ENCODE data around the gene SEMA4C.

SEMA4C gene, protein sequence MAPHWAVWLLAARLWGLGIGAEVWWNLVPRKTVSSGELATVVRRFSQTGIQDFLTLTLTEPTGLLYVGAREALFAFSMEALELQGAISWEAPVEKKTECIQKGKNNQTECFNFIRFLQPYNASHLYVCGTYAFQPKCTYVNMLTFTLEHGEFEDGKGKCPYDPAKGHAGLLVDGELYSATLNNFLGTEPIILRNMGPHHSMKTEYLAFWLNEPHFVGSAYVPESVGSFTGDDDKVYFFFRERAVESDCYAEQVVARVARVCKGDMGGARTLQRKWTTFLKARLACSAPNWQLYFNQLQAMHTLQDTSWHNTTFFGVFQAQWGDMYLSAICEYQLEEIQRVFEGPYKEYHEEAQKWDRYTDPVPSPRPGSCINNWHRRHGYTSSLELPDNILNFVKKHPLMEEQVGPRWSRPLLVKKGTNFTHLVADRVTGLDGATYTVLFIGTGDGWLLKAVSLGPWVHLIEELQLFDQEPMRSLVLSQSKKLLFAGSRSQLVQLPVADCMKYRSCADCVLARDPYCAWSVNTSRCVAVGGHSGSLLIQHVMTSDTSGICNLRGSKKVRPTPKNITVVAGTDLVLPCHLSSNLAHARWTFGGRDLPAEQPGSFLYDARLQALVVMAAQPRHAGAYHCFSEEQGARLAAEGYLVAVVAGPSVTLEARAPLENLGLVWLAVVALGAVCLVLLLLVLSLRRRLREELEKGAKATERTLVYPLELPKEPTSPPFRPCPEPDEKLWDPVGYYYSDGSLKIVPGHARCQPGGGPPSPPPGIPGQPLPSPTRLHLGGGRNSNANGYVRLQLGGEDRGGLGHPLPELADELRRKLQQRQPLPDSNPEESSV

DNA sequence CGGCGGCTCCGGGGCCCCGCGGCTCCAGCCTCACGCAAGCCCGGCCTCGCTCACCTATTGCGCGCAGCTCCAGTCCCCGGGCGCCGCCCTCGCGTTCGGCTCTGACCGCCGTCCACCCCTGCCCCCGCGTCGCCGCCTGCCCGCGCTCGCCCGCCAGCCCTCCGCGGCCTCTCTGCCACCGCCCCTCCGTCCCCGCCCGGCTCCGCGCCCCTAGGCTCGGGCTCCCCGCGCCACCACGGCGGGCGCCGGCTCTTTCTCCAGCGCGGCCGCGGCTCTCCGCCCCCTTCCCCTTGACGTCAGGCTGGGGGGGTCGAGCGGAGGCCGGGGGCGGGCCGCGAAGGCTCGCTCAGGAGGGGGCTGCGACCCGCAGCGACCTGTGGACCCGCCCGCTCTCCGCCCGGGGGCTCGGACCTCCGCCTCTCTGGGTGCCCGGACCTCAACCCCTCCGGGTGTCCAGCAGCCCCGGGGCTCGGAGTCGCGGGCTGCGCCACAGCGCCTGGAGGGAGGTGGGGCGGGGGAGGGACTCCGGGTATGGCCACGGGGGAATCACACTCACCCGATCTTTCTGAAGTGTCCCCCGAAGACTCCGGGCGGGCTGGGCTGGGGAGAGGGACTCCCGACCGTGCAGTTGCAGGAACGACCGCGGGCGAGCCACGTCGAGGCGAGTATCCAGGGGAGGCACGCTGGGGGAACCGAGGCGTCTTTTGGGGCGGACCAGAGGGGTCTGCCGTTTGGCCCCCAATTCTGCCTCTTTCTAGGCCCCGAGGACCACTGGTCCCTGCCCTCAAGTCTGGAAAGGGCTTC, at the start of gene SEMA4C:
Gene SEMA4C, minus strand, starts transcription at position 259 of the 804 bp plus-strand sequence. CDS start 2,194 bp downstream, outside the sequence.
- DNase-seq, result no peak

DNA sequence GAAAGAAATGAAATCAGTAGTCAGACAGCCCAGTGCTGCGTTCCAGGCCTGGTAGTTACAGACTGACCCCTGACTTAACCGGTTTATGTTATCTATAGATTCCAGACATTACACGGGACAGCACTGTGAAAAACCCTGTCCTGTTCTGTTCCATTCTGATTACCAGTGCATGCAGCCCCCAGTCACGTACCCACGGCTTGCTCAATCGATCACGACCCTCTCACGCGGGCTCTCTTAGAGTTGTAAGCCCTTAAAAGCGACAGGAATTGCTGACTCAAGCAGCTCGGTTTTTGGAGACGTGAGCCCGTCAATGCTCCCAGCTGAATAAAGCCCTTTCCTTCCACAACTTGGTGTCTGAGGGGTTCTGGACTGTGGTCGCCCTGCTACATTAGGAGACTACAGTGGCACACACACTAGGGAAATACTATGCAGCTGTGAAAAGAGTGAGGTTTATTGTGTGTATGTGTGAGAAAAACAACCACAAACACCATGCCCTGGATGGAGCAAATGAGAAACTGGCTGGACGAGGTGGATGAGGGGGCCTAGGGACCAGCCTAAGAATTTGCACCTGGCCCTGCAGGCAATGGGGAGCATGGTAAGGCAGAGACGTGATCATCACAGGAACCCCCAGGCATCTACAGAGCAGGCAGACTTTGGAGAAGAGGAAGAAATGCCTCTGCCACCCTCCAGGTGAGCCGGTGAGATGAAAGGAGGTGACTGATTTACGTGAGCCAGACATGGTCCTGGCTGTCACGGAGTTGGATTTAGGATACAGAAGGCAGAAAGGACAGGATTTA, 49.1 kb upstream of the SEMA4C start:
- DNase-seq, result no peak

DNA sequence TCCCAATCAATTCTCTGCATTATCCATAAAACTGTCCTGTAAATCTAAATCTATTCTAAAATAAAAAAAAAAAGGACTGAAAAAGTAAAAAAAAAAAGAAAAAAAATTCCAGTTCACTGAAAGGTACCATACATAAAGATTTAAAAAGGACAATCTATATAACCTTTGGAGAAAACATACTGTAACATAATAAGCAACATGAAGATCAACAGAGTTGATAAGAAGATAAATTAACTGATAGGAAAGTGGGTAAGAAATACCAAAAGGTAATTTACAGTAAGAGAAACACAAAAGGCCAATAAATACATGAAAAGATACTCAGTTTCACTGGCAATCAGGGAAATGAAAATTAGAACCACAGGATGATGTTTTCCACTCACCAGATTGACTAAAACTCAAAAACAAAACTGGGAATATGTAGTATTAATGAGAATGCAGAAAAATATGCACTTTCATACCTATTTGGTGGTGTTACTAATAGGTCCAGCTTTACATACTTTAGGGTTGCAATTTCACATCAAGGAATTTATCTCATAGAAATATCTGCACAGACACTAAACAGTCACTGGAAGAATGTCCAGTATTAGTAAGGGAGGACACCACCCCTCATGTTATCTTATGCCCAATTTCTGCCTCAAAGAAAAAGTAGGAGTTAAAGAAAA, 48.3 kb upstream of the SEMA4C start:
- no peak for DNase-seq

- no peak for DNase-seq
Observed at GRCh38 chr2:96916646-96917543, 47.0 kb upstream of the SEMA4C start.

GRCh38 chr2:96916156-96916630, 46.3 kb upstream of the SEMA4C start:
- no peak for DNase-seq

DNA sequence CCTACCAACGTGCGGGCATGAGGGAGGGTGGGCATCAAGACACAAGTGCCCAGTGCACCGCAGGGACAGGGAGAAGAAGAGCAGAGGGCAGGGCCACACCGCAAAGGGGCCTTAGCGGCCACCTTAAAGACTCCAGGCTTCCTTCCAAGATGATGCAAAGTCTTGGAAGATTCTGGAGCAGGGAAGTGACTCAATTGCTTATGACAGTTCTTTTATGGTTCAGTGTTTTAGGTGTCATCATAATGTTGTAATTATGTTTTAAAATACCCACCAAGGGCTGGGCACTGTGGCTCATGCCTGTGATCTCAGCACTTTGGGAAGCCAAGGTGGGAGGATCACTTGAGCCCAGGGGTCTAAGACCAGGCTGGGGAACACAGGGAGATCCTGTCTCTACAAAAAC, 44.5 kb upstream of the SEMA4C start:
- no peak for DNase-seq

DNA sequence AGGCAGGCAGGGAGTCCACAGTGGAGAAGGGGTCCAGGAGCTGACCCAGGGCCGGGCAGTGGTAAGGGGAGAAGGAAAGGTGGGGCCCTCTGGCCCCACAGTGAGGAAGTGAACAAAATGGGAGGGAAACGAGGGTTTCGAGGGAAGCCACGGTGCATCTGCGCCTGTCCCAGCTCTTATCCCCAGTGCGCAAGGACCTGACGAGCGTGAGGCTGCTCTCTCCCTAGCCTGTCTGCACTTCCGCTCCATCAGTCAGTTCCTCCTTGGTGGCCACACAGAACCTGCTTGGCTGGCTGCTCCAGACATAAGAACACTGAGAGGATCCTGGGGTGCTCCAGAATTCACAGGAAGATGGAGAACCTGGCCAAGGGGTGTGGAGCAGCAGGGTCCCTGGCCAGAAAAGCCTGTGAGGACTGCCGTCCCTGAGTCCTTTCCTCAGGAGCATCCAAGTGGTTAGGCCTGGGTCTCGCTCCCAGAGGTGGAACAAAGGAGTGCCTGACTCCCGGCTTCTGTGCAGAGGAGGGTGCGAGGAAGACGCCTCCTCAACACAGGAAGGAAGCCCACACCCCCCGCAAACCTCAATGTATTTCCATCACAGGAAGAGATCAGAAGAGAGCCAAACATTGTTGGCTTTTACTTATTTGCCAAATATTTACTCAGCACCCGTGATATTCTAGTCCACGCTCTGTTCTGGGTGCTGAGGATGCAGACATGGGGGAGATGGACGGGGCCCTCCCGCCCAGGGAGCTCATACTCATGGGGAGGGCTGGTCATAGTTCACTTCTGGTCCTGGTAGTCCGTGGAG, 43.7 kb upstream of the SEMA4C start:
- peak; percentile 43 for DNase-seq

- DNase-seq, result no peak
Observed at GRCh38 chr2:96913117-96913397, 43.2 kb upstream of the SEMA4C start.

DNA sequence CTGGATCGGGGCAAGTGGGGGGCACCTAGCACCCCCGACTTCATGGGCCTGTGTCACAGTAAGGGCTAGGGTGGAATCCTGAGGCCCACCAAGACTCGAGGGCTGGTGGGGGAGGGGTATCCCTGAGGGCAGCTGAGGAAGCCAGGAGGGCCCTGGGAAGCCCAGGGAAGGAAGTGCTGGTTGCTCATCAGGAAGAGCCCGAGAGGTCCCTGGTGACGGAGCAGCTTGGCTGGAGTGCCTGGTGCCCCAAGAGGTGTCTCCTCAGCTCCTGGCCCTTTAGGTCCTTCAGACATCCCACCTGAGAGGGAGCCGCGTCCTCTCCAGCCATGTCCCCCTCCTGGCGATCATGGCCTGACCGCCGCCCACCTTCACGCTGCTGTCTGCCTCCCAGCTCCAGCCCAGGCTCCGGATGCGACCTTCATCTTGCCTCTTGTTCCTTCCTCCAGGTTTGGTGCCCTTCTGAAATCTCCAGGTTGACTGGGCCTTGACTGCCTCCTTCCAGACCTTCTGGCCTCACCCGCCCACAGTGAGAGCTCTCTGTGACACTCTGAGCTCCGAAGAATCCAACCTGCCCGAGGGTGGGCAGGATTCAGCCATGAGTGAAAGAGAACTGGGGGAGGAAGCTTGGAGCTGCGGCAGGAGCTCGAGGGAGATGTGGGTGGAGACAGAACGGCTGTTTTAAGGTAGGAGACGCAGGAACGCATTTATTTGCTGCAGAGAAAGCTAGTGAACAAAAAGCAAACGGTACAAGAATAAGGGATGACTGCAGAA, 42.7 kb upstream of the SEMA4C start:
- DNase-seq, result no peak

- no peak for DNase-seq
Observed at GRCh38 chr2:96909611-96910021, 39.7 kb upstream of the SEMA4C start.

GRCh38 chr2:96907115-96908041, 37.5 kb upstream of the SEMA4C start:
- DNase-seq, result no peak

GRCh38 chr2:96906729-96907114, 36.8 kb upstream of the SEMA4C start:
- DNase-seq, result no peak

GRCh38 chr2:96903815-96904214, 33.9 kb upstream of the SEMA4C start:
- DNase-seq, result no peak

GRCh38 chr2:96903318-96903717, 33.4 kb upstream of the SEMA4C start:
- no peak for DNase-seq

DNA sequence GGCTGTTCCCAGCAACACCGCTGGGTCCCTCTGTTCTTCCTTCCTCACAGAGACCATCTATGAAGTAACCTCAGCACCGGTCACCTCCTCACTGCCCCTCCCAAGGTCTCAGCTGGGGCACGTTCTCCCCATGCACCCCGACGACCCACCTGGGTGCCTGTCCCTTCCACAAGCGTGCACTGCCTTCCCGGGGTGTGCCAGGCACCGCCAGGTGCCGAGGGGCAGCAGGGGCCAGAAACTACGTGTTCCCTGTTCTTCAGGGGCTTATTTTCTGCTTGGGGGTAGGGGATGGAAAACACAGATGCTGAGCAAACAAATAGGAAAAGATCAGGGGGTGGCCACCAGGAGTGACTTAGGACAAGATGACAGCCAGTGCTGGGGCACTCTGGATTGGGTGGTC, 30.4 kb upstream of the SEMA4C start:
- no peak for DNase-seq

DNA sequence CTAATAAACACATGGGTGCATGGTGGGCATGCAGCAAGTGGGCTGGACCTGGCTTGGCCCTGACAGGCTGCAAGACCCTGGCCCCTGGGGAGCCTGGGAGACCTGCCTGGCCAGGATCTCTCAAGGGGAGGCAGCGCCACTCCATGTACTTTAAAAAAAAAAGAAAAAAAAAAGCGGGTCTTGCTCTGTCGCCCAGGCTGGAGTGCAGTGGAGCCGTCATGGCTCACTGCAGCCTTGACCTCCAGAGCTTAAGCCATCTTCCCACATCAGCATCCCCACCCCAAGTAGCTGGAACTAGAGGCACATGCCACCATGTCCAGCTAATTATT, 29.5 kb upstream of the SEMA4C start:
- no peak for DNase-seq

DNA sequence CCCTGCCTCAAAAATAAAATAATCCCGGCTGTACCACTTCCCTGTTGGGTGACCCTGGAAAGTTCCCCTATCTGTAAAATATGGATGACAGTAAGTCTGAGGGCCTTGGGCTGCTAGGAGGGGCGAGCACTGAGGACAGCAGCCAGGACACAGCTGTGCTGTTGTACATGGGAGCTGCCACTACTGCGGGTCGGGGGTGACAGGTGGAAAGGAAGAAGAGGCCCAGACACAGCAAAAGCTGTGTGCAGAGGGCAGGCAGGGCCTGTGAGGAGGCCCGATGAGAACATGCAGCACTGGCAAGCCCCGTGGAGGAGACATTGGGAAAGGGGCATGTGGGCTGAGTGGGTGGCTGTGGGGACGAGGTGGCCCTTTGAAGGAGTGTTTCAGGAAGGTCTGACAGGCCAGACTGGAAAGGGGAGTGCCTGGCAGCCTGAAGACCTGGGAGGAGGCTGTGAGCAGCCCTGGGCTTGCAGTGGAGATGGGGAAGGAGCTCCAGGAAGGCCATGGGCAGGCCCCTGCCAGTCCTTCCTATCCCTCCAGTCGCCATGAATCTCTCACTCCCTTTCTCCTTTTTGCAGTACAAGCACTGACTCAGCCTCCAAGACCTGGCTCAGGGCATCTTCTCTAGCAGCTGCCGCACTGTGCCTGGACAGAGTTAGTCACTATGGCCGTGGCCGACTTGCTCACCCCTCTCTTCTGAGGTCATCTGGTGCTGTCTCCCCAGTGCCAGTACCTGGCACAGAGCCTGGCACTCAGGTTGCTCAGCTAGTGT, 28.9 kb upstream of the SEMA4C start:
- DNase-seq, result no peak

All from inflammatory macrophage treated with lipopolysaccharide for 4 hours (primary cell).